Upper lobe of left lung (tissue), 4 donors: ENCODE data around the gene NOM1.

ENCODE experiments used
- EP300 ChIP-seq, 4 donors: sonication (generic); formaldehyde crosslinking; IDR thresholded peaks; one replicate each; pipeline ENCODE4 v1.5.1; 2017; ENCODE audit warnings: antibody characterized with exemption in 4 of 4, control low read depth in 2 of 4
- POLR2A ChIP-seq, 4 donors: fragments of 450-650 bp; IDR thresholded peaks; one replicate each; pipeline ENCODE4 v1.5.1; 2016 to 2017; ENCODE audit warnings: antibody characterized with exemption in 4 of 4, mild to moderate bottlenecking in 2 of 4
- TF ChIP-seq, protein P1 (sequence below), 6 experiments: fragments of 450-650 bp in 4 of 6; fragments of 200-600 bp in 2 of 6; sonication (generic) in 2 of 6; IDR thresholded peaks; one replicate each; pipeline ENCODE4 v1.5.1; 2016 to 2019; ENCODE audit warnings: antibody characterized with exemption in 6 of 6

DNA sequence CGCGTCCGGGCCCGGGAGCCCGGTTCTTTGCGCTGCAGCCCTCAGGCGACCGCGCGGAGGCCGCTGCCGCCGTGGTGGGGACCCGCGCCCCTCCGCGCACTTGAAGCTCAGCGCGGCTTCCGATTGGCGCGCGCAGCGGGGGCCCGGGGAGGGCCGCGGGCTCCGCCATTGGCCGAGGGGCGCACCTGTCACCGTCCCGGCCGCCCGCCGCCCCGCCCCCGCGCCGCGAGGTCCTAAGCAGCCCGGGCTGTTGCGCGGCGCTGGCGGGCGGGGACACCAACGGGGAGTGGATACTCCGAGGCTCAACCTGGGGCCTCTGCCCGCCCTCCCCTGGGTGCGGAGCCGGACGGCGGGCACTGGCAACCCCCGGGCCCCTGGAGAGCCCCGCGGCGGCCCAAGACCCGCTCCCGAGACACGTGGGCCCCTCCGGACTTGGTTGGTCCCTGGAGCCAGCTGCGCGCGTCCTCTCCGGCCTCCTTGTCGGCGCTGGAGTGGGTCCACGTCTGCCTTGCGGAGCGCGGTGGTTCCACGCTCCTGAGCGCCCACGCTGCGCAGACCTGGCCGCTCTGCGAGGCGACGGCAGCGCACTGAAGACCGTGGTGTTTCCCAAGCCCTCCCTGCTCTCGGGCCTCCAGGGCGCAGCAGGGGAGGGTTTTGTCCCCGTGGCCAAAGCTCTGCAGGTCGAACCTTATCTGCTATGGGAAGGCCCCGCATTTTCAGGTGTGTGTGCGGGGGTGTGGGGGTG is 61.2 kb downstream of the NOM1 start, which contains the start of gene MNX1:
- TF ChIP-seq, protein P1, sequence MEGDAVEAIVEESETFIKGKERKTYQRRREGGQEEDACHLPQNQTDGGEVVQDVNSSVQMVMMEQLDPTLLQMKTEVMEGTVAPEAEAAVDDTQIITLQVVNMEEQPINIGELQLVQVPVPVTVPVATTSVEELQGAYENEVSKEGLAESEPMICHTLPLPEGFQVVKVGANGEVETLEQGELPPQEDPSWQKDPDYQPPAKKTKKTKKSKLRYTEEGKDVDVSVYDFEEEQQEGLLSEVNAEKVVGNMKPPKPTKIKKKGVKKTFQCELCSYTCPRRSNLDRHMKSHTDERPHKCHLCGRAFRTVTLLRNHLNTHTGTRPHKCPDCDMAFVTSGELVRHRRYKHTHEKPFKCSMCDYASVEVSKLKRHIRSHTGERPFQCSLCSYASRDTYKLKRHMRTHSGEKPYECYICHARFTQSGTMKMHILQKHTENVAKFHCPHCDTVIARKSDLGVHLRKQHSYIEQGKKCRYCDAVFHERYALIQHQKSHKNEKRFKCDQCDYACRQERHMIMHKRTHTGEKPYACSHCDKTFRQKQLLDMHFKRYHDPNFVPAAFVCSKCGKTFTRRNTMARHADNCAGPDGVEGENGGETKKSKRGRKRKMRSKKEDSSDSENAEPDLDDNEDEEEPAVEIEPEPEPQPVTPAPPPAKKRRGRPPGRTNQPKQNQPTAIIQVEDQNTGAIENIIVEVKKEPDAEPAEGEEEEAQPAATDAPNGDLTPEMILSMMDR (IDR thresholded peaks at IDR 0.05) = no peak
- TF ChIP-seq POLR2A (IDR thresholded peaks at IDR 0.05) (peak in 1 of 4 donors; percentile 42), EP300 (IDR thresholded peaks at IDR 0.05) (no peak)
